HG03439 (cell line): ENCODE measurements around the gene QARS1.
A peak's percentile ranks its signal among the peaks of the same experiment; 100 is the strongest.

Experiments
- ATAC-seq: cut with Tn5 transposase; IDR thresholded peaks from one replicate; pipeline ENCODE4 v1.9.1; 2021; ENCODE audit warnings: mild to moderate bottlenecking, moderate library complexity; ENCODE audit not compliant: unreplicated experiment

The QARS1 gene

GRCh38 chr3:49104427-49105291, at the start of gene QARS1:
QARS1 (minus strand) TSS chr3:49104757; CDS start chr3:49104733, 24 bp downstream.
- ATAC-seq: peak; percentile 76

- ATAC-seq: no peak
Observed at GRCh38 chr3:49153349-49153912, 48.9 kb upstream of the QARS1 start.

- ATAC-seq: no peak
Observed at GRCh38 chr3:49151610-49152009, 47.1 kb upstream of the QARS1 start.

- ATAC-seq: no peak
Observed at GRCh38 chr3:49148159-49148558, 43.6 kb upstream of the QARS1 start.

- ATAC-seq: no peak
Observed at GRCh38 chr3:49140080-49140479, 35.5 kb upstream of the QARS1 start.

- ATAC-seq: no peak
Observed at GRCh38 chr3:49135499-49135898, 30.9 kb upstream of the QARS1 start.

- ATAC-seq: no peak
Observed at GRCh38 chr3:49134471-49135265, 30.1 kb upstream of the QARS1 start.

- no peak for ATAC-seq
Observed at GRCh38 chr3:49133226-49133951, 28.8 kb upstream of the QARS1 start.

- no peak for ATAC-seq
Observed at GRCh38 chr3:49132437-49133225, 28.1 kb upstream of the QARS1 start, which contains the start of gene LAMB2. LAMB2 (minus strand) TSS chr3:49133050; CDS start chr3:49132867, 183 bp downstream.

- ATAC-seq: no peak
Observed at GRCh38 chr3:49132073-49132436, 27.5 kb upstream of the QARS1 start.

- no peak for ATAC-seq
Observed at GRCh38 chr3:49131576-49131975, 27.0 kb upstream of the QARS1 start.

- ATAC-seq: no peak
Observed at GRCh38 chr3:49131040-49131439, 26.5 kb upstream of the QARS1 start.

GRCh38 chr3:49124991-49125670, 20.6 kb upstream of the QARS1 start:
- no peak for ATAC-seq

- no peak for ATAC-seq
Observed at GRCh38 chr3:49124203-49124602, 19.6 kb upstream of the QARS1 start.

- no peak for ATAC-seq
Observed at GRCh38 chr3:49123687-49124086, 19.1 kb upstream of the QARS1 start.

GRCh38 chr3:49122886-49123545, 18.5 kb upstream of the QARS1 start:
- no peak for ATAC-seq

GRCh38 chr3:49122451-49122850, 17.9 kb upstream of the QARS1 start:
- no peak for ATAC-seq

- no peak for ATAC-seq
Observed at GRCh38 chr3:49122022-49122421, 17.5 kb upstream of the QARS1 start.

GRCh38 chr3:49121132-49121736, 16.7 kb upstream of the QARS1 start:
- ATAC-seq: no peak
